HUES6 (cell line): ENCODE results near the gene TMEM212.

Experiments
- H3K27ac ChIP-seq: 2 replicates; pipeline ENCODE4 v1.7.0; 2013; ENCODE audit warnings: low read depth, mild to moderate bottlenecking, low read length, inconsistent platforms
- H3K27me3 ChIP-seq: 2 replicates; pipeline ENCODE4 v1.6.1; 2013; ENCODE audit warnings: low read length; ENCODE audit not compliant: control insufficient read depth, insufficient read depth
- H3K36me3 ChIP-seq: 2 replicates; pipeline ENCODE4 v1.6.1; 2013; ENCODE audit warnings: low read length; ENCODE audit not compliant: control insufficient read depth, insufficient read depth
- H3K4me1 ChIP-seq: 2 replicates; pipeline ENCODE4 v1.6.1; 2013; ENCODE audit warnings: low read length; ENCODE audit not compliant: control insufficient read depth, insufficient read depth
- H3K4me3 ChIP-seq: 2 replicates; pipeline ENCODE4 v1.5.1; 2013; ENCODE audit warnings: low read depth, low read length
- H3K9ac ChIP-seq: one replicate; pipeline ENCODE4 v1.6.1; 2013; ENCODE audit warnings: mild to moderate bottlenecking, low read length
- H3K9me3 ChIP-seq: 2 replicates; pipeline ENCODE4 v1.6.1; 2013; ENCODE audit warnings: low read depth, low read length; ENCODE audit not compliant: control insufficient read depth, insufficient read depth

The TMEM212 gene

DNA sequence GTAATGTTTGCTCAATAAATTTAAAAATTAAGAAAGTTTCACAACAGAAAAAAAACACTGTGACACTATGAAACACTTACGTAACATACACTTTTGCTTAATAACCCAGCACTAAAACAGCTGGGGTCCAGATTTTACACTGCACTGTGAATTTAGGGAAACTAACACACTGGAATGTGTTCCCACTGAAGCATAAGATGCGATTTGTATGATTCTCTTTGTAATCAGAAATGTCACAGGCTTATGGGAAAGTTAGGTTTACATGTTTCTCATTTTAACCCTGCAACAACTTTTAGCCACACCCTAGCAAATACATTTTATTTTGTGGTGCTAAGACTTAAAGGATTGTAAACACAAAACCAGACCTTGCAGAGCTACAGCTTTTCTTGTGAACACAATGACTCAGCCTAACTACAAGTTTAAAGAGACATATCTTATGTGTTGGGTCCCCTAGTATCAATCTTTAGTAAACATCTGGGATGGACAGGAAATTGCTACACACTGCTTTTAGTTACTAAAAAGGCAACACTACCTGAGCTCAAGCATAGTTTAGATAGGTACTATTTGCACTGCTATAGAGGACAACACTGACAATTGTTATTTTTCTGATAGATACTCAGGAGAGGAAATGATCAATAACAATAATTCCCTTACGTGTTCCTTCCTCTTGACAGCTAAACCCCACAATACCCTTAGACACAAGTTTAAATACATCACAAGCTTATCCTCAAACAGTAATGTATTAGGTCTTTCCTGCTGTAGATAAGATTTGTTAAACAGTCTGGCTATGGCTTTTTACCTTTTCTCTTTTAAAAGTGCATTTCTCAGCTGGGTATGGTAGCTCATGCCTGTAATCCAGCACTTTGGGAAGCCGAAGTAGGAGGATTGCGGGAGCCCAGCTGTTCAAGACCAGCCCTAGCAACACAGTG is 36.7 kb upstream of the TMEM212 start:
- Histone ChIP-seq H3K9me3 (no peaks in the 10 kb centered on the region), H3K27me3 (peaks cover 25% of the 10 kb centered on the region), H3K36me3 (no peaks in the 10 kb centered on the region), H3K27ac (no peak overlapping the region), H3K9ac (no peak overlapping the region), H3K4me1 (peaks cover 9% of the 10 kb centered on the region; the same call in 1 of the 2 replicates), H3K4me3 (no peak overlapping the region)

DNA sequence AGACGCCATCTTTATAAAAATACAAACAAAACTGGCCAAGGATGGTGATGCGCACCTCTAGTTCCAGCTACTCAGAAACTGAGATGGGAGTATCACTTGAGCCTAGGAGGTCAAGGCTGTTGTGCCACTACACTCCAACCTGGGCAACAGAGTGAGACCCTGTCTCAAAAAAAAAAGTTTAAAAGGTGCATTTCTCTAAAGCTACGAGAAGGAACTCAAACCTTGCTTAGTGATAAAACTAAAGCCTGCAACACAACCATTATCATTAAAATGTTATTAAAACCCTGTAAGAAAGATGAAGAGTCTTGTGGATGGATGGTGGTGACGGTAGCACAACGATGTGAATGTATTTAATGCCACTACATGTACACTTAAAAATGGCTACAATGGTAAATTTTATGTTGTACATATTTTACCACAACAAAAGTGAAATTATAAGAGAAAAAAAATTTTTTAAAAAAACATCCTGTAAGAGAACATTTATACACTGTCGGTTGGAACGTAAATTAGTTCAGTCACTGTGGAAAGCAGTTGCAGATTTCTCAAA is 35.9 kb upstream of the TMEM212 start:
- Histone ChIP-seq H3K9ac (no peak overlapping the region), H3K4me3 (no peak overlapping the region), H3K9me3 (no peaks in the 10 kb centered on the region), H3K27me3 (peaks cover 32% of the 10 kb centered on the region), H3K27ac (no peak overlapping the region), H3K4me1 (peaks cover 9% of the 10 kb centered on the region; the same call in 1 of the 2 replicates), H3K36me3 (no peaks in the 10 kb centered on the region)

DNA sequence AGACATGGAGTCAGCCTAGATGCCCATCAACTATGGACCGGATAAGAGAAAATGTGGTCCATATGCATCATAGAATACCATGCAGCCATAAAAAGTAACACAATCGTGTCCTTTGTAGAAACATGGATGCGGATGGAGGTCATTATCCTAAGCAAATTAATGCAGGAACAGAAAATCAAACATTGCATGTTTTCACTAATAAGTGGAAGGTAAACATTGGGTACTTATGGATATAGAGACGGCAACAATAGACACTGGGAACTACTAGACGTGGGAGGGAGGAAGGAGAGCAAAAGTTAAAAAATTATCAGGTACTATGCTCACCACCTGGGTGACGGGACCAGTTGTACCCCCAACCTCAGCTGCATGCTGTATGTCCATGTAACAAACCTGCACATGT is 35.3 kb upstream of the TMEM212 start:
- Histone ChIP-seq H3K27ac (no peak overlapping the region), H3K27me3 (peaks cover 33% of the 10 kb centered on the region), H3K36me3 (no peaks in the 10 kb centered on the region), H3K4me3 (no peak overlapping the region), H3K9ac (no peak overlapping the region), H3K9me3 (no peaks in the 10 kb centered on the region), H3K4me1 (peaks cover 9% of the 10 kb centered on the region; the same call in 1 of the 2 replicates)

DNA sequence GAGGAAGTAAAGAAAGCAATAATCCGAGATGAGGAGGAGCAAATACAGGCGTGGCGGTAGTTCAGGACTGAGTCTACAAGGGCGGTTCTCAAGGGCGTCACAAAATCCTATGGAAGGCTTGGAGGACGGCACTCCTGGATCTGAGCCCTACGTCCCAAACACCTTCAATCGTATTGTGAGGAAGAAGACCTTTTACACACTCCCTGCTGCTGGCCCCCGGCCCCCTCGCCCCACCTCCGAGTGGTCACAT is 33.6 kb upstream of the TMEM212 start:
- H3K27me3 ChIP-seq = peaks cover 33% of the 10 kb centered on the region
- H3K4me3 ChIP-seq = peak overlapping the region; percentile 86
- H3K9me3 ChIP-seq = no peaks in the 10 kb centered on the region
- peaks cover 9% of the 10 kb centered on the region; the same call in 1 of the 2 replicates for H3K4me1 ChIP-seq
- H3K36me3 ChIP-seq = no peaks in the 10 kb centered on the region
- no peak overlapping the region for H3K27ac ChIP-seq
- peak overlapping the region; percentile 52 for H3K9ac ChIP-seq

DNA sequence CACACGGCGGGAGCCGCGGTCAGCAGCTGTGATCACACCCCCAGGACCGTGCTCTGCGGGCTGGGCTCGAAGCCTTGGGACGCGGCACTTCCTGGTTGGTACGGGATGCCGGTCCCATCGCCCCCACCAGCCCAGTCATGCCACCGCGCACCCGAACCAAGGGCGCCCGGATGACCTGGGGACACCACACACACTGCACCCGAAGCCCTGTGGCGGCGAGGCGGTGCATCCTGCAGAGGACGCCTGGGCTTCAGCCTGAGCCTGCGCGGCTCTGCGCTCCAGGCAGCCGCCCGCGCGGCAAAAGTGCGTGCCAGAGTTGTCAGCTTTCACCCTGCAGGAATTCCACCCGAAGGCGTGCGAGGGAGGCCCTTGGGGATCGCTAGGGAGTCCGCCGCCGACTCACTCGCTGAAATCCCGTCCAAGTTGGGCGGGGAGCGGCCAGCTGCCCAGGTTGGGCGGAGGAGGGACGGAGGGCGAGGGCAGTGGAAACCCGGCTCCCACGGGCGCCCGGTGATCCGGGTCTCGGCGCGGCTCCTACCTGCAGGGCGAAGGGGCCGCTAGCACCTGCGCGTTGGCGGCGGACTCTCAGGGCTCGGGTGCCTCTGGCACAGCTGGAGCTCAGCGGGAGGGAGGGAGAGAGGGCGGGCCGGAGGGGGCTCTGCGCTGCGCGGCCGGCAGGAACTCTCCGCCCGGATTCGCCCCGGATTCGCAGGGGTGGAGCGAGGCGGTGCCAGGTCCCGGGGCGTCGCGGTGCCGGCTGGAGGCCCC is 33.1 kb upstream of the TMEM212 start, which contains the start of gene PLD1:
PLD1 (minus strand) TSS at position 623 of the 768 bp plus-strand sequence. CDS start 72,432 bp downstream, outside the sequence.
- Histone ChIP-seq H3K4me3 (peak within 1 kb of the TSS; percentile 86), H3K36me3 (no peaks in the 10 kb centered on the region), H3K9ac (peak within 1 kb of the TSS; percentile 52), H3K27ac (no peak within 1 kb of the TSS), H3K27me3 (peaks cover 33% of the 10 kb centered on the region), H3K9me3 (no peaks in the 10 kb centered on the region), H3K4me1 (peaks cover 9% of the 10 kb centered on the region; the same call in 1 of the 2 replicates)

DNA sequence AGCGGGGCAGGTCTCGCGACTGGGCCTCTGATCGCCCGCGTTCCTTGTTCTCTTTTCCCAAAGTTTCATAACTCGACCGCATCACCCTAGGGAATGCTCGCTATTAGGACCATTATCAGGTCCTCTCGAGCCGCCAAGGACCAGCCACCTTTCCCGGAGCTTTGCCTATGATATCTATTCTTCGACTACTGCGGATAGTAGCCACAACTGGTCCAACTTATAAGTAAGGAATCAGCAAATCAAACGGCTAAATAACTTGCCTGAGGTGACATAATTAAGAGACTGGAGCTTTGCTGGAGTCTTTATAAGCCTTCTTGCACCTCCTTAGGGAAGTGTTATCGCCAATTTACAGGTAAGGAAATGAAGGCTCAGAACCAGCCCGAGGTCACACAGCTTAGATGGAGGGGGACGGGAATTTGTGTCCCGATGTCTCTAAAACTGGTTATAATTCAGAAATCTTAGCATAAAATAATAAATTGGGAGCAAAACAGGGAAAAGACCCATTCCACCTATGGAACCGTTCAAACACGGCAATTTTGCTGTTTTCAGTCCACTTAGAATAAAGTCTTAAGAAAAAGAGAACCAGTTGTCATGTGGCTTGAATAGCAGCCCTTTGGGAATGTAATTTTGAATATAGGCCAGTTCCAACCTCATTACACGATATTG is 32.4 kb upstream of the TMEM212 start:
- Histone ChIP-seq H3K27me3 (peaks cover 33% of the 10 kb centered on the region), H3K4me1 (peaks cover 9% of the 10 kb centered on the region; the same call in 1 of the 2 replicates), H3K36me3 (no peaks in the 10 kb centered on the region), H3K27ac (no peak overlapping the region), H3K9me3 (no peaks in the 10 kb centered on the region), H3K4me3 (peak overlapping the region; percentile 86), H3K9ac (no peak overlapping the region)

DNA sequence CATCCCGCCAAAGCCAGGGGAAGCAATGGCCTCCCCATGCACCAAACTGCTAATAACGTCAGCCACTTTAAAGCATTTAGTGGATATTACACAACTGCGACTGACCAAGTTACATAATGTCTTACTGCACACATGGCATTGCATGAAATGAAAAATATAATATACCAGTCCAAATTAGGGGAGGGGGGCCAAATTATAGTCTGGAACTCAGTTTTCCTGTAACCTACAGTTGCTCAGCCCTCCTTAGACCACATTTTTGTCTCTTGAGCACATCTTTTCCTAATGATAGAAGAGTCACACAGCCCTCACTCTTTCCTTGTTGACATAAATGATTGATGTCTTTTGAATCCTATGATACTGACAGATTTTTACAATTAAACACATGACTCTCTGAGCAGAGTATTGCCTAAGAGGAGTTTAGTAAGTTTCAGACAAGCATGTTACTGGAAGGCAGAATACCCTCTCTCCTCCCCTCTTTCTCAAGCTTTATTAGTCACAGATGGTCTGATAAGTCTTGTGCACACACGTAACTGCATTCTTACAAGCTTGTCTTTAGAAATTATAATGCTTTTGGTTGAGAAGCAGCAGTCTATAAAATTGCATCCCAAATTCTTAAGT is 31.7 kb upstream of the TMEM212 start:
- H3K4me1 ChIP-seq = peaks cover 9% of the 10 kb centered on the region; the same call in 1 of the 2 replicates
- peaks cover 33% of the 10 kb centered on the region for H3K27me3 ChIP-seq
- H3K27ac ChIP-seq = no peak overlapping the region
- no peaks in the 10 kb centered on the region for H3K36me3 ChIP-seq
- no peak overlapping the region for H3K4me3 ChIP-seq
- no peaks in the 10 kb centered on the region for H3K9me3 ChIP-seq
- H3K9ac ChIP-seq = no peak overlapping the region

DNA sequence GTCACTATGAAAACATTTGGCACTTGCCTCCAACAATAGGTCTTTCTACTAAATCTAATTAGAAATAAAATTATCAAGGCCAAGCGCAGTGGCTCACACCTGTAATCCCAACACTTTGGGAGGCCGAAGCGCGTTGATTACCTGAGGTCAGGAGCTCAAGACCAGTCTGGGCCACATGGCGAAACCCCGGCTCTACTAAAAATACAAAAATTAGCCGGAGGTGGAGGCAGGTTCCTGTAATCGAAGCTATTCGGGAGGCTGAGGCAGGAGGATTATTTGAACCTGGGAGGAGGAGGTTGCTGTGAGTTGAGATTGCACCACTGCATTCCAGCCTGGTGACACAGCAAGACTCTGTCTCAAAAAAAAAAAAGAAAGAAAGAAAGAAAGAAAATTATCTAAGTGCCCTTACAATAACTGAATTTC is 31.2 kb upstream of the TMEM212 start:
- Histone ChIP-seq H3K27ac (no peak overlapping the region), H3K9ac (no peak overlapping the region), H3K4me3 (no peak overlapping the region), H3K9me3 (no peaks in the 10 kb centered on the region), H3K4me1 (peaks cover 9% of the 10 kb centered on the region; the same call in 1 of the 2 replicates), H3K36me3 (no peaks in the 10 kb centered on the region), H3K27me3 (peaks cover 33% of the 10 kb centered on the region)

DNA sequence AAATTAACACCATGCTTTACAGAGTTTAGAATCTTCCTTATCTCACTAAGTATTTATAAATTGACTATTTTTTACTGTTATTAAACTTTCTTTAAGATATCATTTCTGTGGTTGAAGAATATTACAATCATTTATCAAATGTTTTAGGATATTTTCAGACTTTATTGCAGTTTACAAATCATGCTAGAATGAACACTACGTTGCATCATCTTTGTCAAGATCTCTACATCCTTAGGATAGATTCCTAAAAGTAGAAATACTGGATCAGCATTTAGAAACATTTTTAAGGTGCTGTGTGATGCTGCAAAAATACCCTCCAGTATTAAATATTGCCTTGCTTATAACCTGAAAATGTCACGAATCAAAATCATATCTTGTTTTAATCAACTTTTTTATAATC is 30.3 kb upstream of the TMEM212 start:
- H3K27me3 ChIP-seq = peaks cover 33% of the 10 kb centered on the region
- peaks cover 9% of the 10 kb centered on the region; the same call in 1 of the 2 replicates for H3K4me1 ChIP-seq
- no peaks in the 10 kb centered on the region for H3K9me3 ChIP-seq
- no peaks in the 10 kb centered on the region for H3K36me3 ChIP-seq
- H3K4me3 ChIP-seq = no peak overlapping the region
- no peak overlapping the region for H3K27ac ChIP-seq
- no peak overlapping the region for H3K9ac ChIP-seq

DNA sequence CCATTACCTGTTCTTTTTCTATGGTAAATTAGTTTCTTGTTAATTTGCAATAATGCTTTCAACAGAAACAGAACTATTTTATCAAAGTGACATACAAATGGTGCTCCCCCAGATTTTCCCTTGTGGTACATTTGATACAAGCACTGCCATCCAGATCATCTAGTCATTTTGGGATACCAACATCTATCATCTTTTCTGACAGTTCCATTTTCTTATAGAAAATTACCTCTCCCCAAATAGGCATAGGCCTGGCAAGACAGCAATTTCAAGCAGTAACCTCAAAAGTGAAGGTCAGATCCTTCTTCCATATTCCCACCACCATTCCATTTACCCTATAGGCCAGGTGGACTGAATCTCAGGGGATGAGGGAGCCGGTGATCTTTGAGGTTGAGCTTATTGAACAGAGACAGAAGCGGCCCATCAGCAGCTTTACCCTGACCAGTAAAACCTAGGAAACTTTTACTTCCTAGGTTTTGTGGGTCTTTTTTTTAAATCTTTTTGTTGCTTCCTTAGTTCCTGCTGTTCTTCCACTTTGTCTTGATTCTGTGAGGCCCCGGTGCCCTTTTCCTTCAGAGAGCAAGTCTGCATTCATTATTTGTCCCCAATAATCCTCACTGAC is 29.8 kb upstream of the TMEM212 start:
- Histone ChIP-seq H3K9ac (no peak overlapping the region), H3K9me3 (no peaks in the 10 kb centered on the region), H3K4me3 (no peak overlapping the region), H3K4me1 (peaks cover 9% of the 10 kb centered on the region; the same call in 1 of the 2 replicates), H3K36me3 (no peaks in the 10 kb centered on the region), H3K27me3 (peaks cover 33% of the 10 kb centered on the region), H3K27ac (no peak overlapping the region)
